SK-N-SH (cell line): ENCODE results near the gene IL31RA. TPM values are rescaled to one million over a fixed set of nuclear protein-coding genes. Genes with fewer than 3 reads are reported as not detected.

Source experiments
- CTCF ChIA-PET: fragments of 300-600, 350-600 bp; formaldehyde crosslinking; extraction: SDS; loops from one replicate; lab custom pipeline; 2021; lab: Yijun Ruan, JAX
- POLR2A ChIA-PET: fragments of 350-600 bp; sonication (Branson Sonifier 250); formaldehyde crosslinking; extraction: SDS; loops from one replicate; lab custom pipeline; 2020; ENCODE audit warnings: antibody characterized with exemption, inconsistent platforms; lab: Yijun Ruan, JAX
- DNase-seq: peaks from one replicate; pipeline ENCODE4 v3.0.0; 2012
- H2AFZ ChIP-seq: fragments of 200-600 bp; sonication (generic); 2 replicates; pipeline ENCODE4 v1.8.1; 2016; ENCODE audit warnings: antibody characterized with exemption, mild to moderate bottlenecking, low read depth
- H3F3A ChIP-seq: fragments of 200-600 bp; sonication (generic); replicated peaks from 2 replicates; pipeline ENCODE3; 2016; ENCODE audit warnings: antibody characterized with exemption, mild to moderate bottlenecking; ENCODE audit not compliant: insufficient read depth
- H3K27ac ChIP-seq, 2 experiments: fragments of 200-500 bp in 1 of 2; fragments of 200-600 bp in 1 of 2; sonication (Bioruptor generic) in 1 of 2; sonication (generic), shearing (Covaris generic) in 1 of 2; 2 replicates each; pipeline versions ENCODE4 v1.5.1 to v1.6.1; 2014 to 2016; ENCODE audit warnings: low read depth in 2 of 2, inconsistent platforms in 1 of 2, low read length in 1 of 2, mild to moderate bottlenecking in 1 of 2, mixed read lengths in 1 of 2
- H3K27me3 ChIP-seq: fragments of 200-600 bp; sonication (generic), shearing (Covaris generic); 2 replicates; pipeline ENCODE4 v1.6.1; 2016; ENCODE audit warnings: mixed run types; ENCODE audit not compliant: insufficient read depth
- H3K36me3 ChIP-seq, 2 experiments: fragments of 200-500 bp in 1 of 2; fragments of 200-600 bp in 1 of 2; sonication (Bioruptor generic) in 1 of 2; sonication (generic) in 1 of 2; replicated peaks in 1 of 2; 2 replicates each; pipeline versions ENCODE3 to v1.5.1; 2014 to 2016; ENCODE audit warnings: low read length in 1 of 2, mild to moderate bottlenecking in 1 of 2; ENCODE audit not compliant: insufficient read depth in 2 of 2, control insufficient read depth in 1 of 2
- H3K4me1 ChIP-seq, 2 experiments: fragments of 200-500 bp in 1 of 2; fragments of 200-600 bp in 1 of 2; sonication (Bioruptor generic) in 1 of 2; sonication (generic), shearing (Covaris generic) in 1 of 2; 2 replicates each; pipeline versions ENCODE4 v1.5.1 to v1.6.1; 2014 to 2016; ENCODE audit warnings: low read depth in 1 of 2, low read length in 1 of 2, mixed run types in 1 of 2; ENCODE audit not compliant: insufficient read depth in 2 of 2, control insufficient read depth in 1 of 2
- H3K4me2 ChIP-seq: fragments of 200-600 bp; sonication (generic), shearing (Covaris generic); 2 replicates; pipeline ENCODE4 v1.6.1; 2017; ENCODE audit warnings: mixed run types
- H3K4me3 ChIP-seq, 2 experiments: fragments of 200-500 bp in 1 of 2; fragments of 200-600 bp in 1 of 2; sonication (Bioruptor generic) in 1 of 2; sonication (generic), shearing (Covaris generic) in 1 of 2; 2 replicates each; pipeline versions ENCODE4 v1.5.1 to v1.8.1; 2014 to 2016; ENCODE audit warnings: low read depth in 2 of 2, inconsistent platforms in 1 of 2, low read length in 1 of 2, mild to moderate bottlenecking in 1 of 2, mixed read lengths in 1 of 2, moderate library complexity in 1 of 2
- H3K79me2 ChIP-seq: fragments of 200-600 bp; sonication (generic); 2 replicates; pipeline ENCODE4 v1.8.1; 2017; ENCODE audit warnings: mild to moderate bottlenecking; ENCODE audit not compliant: insufficient read depth
- H3K9ac ChIP-seq: fragments of 200-600 bp; sonication (generic); 2 replicates; pipeline ENCODE4 v1.6.1; 2017; ENCODE audit warnings: mixed run types
- H3K9me2 ChIP-seq: fragments of 200-600 bp; sonication (generic); 2 replicates; pipeline ENCODE4 v1.6.1; 2017; ENCODE audit warnings: mixed run types
- H3K9me3 ChIP-seq: fragments of 200-600 bp; sonication (generic); 2 replicates; pipeline ENCODE4 v1.6.1; 2017; ENCODE audit warnings: mixed run types, mild to moderate bottlenecking, moderate library complexity
- H4K20me1 ChIP-seq: fragments of 200-600 bp; sonication (generic); 2 replicates; pipeline ENCODE4 v1.6.1; 2017; ENCODE audit warnings: mild to moderate bottlenecking, mixed run types; ENCODE audit not compliant: insufficient read depth
- EZH2phosphoT487 ChIP-seq: fragments of 200-600 bp; sonication (generic); IDR thresholded peaks from 2 replicates; pipeline ENCODE4 v1.6.1; 2017; ENCODE audit warnings: low read depth, mixed run types, mild to moderate bottlenecking, antibody characterized with exemption, moderate library complexity, borderline replicate concordance
- FOXM1 ChIP-seq: IDR thresholded peaks from 2 replicates; pipeline ENCODE4 v1.4.0; 2012; ENCODE audit warnings: low read depth, mild to moderate bottlenecking
- GABPA ChIP-seq: IDR thresholded peaks from 2 replicates; pipeline ENCODE4 v1.4.0; 2012; ENCODE audit warnings: low read depth, mild to moderate bottlenecking
- MEF2A ChIP-seq: IDR thresholded peaks from 2 replicates; pipeline ENCODE4 v1.4.0; 2012; ENCODE audit warnings: low read depth, borderline replicate concordance
- NFIC ChIP-seq: IDR thresholded peaks from 2 replicates; pipeline ENCODE4 v1.4.0; 2012; ENCODE audit warnings: borderline replicate concordance
- NRF1 ChIP-seq: IDR thresholded peaks from 2 replicates; pipeline ENCODE4 v1.6.1; 2012; ENCODE audit warnings: low read depth, mild to moderate bottlenecking, low read length
- RCOR1 ChIP-seq: fragments of 150-350 bp; IDR thresholded peaks from 2 replicates; pipeline ENCODE4 v1.6.1; 2017; ENCODE audit warnings: antibody characterized with exemption, low read length
- REST ChIP-seq: IDR thresholded peaks from 2 replicates; pipeline ENCODE4 v1.6.1; 2012; ENCODE audit warnings: mild to moderate bottlenecking, low read depth, low read length, moderate library complexity
- SMC3 ChIP-seq: IDR thresholded peaks from 2 replicates; pipeline ENCODE4 v1.6.1; 2012; ENCODE audit warnings: low read depth, low read length, improper control_type of control experiment
- TAF1 ChIP-seq: IDR thresholded peaks from 2 replicates; pipeline ENCODE4 v1.6.1; 2012; ENCODE audit warnings: low read depth, mild to moderate bottlenecking, low read length, moderate library complexity, borderline replicate concordance
- YY1 ChIP-seq: IDR thresholded peaks from 2 replicates; pipeline ENCODE4 v1.4.0; 2012; ENCODE audit warnings: low read depth, mild to moderate bottlenecking
- WGBS: methylation state at CpG from one replicate; pipeline ENCODE4 v1.1.6; 2017; ENCODE audit warnings: low lambda C conversion rate; 5-methylcytosine and 5-hydroxymethylcytosine counted together
- polyA plus RNA-seq, 3 experiments: library from polyadenylated mRNA; depleted of rRNA; stranded (reverse); fragments of >200 nt; gene quantifications; 2 replicates each; pipeline ENCODE4 v1.2.3, GENCODE V29; 2012
- TF ChIP-seq, protein P1 (sequence below): fragments of 150-350 bp; IDR thresholded peaks from 2 replicates; pipeline ENCODE4 v1.6.1; 2016; ENCODE audit warnings: mild to moderate bottlenecking, low read depth, low read length
- TF ChIP-seq, protein P2 (sequence below): IDR thresholded peaks from 2 replicates; pipeline ENCODE4 v1.4.0; 2012; ENCODE audit warnings: low read depth
- TF ChIP-seq, protein P3 (sequence below): fragments of 150-350 bp; IDR thresholded peaks from 2 replicates; pipeline ENCODE4 v1.6.1; 2017; ENCODE audit warnings: antibody characterized with exemption, low read length, low read depth, borderline replicate concordance

IL31RA gene
- polyA plus RNA-seq, 1 of the 3 experiments (the other 2 are of a cell fraction), result 0.20 TPM

- H3K9me2 ChIP-seq, result no peaks in the 10 kb centered on the region
- no peak overlapping the region for H2AFZ ChIP-seq
- no peak for DNase-seq
- POLR2A ChIA-PET, result no interaction called here
- no peak overlapping the region for H3K4me3 ChIP-seq
- CTCF ChIA-PET, result no interaction called here
- H3K79me2 ChIP-seq, result no peaks in the 10 kb centered on the region
- 92% methylated on average over 3 of the region's 3 CpGs for WGBS
- H4K20me1 ChIP-seq, result no peaks in the 10 kb centered on the region
- no peaks in the 10 kb centered on the region for H3K27me3 ChIP-seq
- peaks cover 7 to 10% of the 10 kb centered on the region in 2 experiments; a peak in 3 of 4 replicates for H3K4me1 ChIP-seq
- no peak overlapping the region for H3K4me2 ChIP-seq
- H3K36me3 ChIP-seq, result no peaks in the 10 kb centered on the region
- H3F3A ChIP-seq, result peaks cover 12% of the 10 kb centered on the region
- no peak overlapping the region for H3K27ac ChIP-seq
- no peaks in the 10 kb centered on the region for H3K9me3 ChIP-seq
- TF ChIP-seq YY1, result no peak
- TF ChIP-seq, protein P1, sequence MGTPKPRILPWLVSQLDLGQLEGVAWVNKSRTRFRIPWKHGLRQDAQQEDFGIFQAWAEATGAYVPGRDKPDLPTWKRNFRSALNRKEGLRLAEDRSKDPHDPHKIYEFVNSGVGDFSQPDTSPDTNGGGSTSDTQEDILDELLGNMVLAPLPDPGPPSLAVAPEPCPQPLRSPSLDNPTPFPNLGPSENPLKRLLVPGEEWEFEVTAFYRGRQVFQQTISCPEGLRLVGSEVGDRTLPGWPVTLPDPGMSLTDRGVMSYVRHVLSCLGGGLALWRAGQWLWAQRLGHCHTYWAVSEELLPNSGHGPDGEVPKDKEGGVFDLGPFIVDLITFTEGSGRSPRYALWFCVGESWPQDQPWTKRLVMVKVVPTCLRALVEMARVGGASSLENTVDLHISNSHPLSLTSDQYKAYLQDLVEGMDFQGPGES, result no peak
- no peak for TF ChIP-seq FOXM1
- no peak for TF ChIP-seq GABPA
- no peak for TF ChIP-seq RCOR1
- TF ChIP-seq NRF1, result no peak
- no peak for TF ChIP-seq REST
- TF ChIP-seq TAF1, result no peak
- no peak for TF ChIP-seq NFIC
- TF ChIP-seq SMC3, result no peak
- TF ChIP-seq, protein P2, sequence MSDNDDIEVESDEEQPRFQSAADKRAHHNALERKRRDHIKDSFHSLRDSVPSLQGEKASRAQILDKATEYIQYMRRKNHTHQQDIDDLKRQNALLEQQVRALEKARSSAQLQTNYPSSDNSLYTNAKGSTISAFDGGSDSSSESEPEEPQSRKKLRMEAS, result no peak
- TF ChIP-seq, protein P3, sequence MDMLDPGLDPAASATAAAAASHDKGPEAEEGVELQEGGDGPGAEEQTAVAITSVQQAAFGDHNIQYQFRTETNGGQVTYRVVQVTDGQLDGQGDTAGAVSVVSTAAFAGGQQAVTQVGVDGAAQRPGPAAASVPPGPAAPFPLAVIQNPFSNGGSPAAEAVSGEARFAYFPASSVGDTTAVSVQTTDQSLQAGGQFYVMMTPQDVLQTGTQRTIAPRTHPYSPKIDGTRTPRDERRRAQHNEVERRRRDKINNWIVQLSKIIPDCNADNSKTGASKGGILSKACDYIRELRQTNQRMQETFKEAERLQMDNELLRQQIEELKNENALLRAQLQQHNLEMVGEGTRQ, result no peak
- H3K9ac ChIP-seq, result no peak overlapping the region
Measured at GRCh38 chr5:55895346-55895745, 44.2 kb downstream of the IL31RA start.

- ChIA-PET POLR2A (no interaction called here), CTCF (no interaction called here)
- DNase-seq, result no peak
- WGBS, result 100% methylated on average over 2 of the region's 2 CpGs
- Histone ChIP-seq H3K4me1 (peaks cover 7 to 10% of the 10 kb centered on the region in 2 experiments; a peak in 3 of 4 replicates), H2AFZ (no peak overlapping the region), H3K36me3 (no peaks in the 10 kb centered on the region), H3K9ac (no peak overlapping the region), H4K20me1 (no peaks in the 10 kb centered on the region), H3K4me2 (no peak overlapping the region), H3F3A (peaks cover 12% of the 10 kb centered on the region), H3K27ac (no peak overlapping the region), H3K27me3 (no peaks in the 10 kb centered on the region), H3K4me3 (no peak overlapping the region), H3K9me2 (no peaks in the 10 kb centered on the region), H3K9me3 (no peaks in the 10 kb centered on the region), H3K79me2 (no peaks in the 10 kb centered on the region)
- no peak for TF ChIP-seq EZH2phosphoT487
- no peak for TF ChIP-seq MEF2A
- TF ChIP-seq REST, result no peak
Measured at GRCh38 chr5:55896238-55896637, 45.1 kb downstream of the IL31RA start.
